DMS114 treated with DMSO at 0.1 percent for 48 hours (cell line): ENCODE data around the gene TKFC.
A peak's percentile ranks its signal among the peaks of the same experiment; 100 is the strongest.

Experiments
- DNase-seq: peaks from one replicate; lab custom pipeline; 2025; ENCODE audit not compliant: unreplicated experiment; lab: John Stamatoyannopoulos, UW

The TKFC gene

DNA sequence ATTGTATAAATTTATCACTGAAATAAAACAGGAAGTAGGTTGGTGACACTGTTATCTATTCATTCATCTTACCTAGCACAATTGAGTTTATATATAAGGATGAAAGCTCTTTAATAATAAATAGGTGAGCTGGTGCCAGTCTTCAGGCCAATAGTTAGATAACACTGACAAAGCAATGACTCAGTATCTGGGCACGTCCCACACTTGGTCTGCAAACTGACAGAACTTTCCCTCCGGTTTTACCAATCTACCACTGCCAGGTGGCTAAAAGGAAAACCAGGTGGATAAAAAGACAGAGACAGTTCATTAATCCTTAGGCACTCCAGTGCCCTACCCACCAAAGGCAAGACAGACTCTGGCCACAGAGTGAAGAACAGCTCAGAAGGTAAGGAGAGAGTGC is 17.8 kb upstream of the TKFC start:
- no peak for DNase-seq

DNA sequence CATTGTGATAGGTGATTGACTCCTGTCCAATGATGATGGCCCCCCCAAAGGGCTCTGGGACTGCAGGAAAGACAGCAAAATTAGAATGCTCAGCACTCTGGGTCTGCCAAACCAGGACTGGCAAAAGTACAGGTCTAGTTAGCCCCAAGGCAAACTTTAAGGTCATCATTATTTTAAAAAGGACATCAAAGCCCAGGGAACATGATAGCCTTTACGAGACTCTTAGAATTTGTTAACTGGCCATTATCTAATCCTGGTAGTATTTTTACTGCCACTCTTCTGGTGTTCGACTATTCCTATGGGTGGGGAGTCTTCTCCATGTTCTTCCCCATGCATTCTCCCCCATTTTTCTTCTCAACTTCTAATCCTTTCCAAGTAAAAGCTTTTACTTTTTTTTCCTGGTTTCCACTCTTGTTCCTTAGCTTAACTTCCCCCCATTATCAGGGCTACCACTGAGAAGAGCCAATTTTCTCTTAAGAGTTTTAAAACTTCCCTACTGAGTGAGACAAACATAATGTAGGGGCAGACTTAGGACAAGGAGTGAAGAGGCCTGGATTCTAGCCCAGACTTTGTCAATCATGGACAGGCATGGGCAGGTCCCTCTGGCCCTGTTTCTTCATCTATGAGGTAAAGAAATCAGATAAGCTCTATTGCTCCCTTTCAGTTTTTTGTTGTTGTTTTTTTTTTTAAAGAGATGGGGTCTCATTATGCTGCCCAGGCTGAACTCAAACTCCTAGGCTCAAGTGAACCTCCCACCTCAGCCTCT is 7.2 kb upstream of the TKFC start:
- no peak for DNase-seq

DNA sequence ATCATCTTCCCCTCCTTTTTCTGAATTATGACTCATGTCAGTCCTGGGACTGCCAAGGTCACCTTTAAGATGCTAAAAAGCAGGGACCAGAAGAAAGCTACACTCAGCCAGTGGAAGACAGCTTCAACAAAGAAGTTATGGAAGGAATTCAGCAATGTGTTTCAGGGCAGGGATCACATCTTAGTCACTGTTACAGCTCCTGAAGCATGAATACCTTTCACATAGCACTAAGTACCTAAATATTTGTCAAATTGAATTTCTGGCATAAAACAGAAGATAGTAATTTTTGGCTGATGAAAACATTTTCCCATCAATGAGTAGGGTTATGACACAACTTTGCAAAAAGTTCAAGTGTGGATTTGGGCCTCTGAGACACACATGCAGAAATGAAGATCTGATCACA is 5.4 kb upstream of the TKFC start:
- DNase-seq: no peak

DNA sequence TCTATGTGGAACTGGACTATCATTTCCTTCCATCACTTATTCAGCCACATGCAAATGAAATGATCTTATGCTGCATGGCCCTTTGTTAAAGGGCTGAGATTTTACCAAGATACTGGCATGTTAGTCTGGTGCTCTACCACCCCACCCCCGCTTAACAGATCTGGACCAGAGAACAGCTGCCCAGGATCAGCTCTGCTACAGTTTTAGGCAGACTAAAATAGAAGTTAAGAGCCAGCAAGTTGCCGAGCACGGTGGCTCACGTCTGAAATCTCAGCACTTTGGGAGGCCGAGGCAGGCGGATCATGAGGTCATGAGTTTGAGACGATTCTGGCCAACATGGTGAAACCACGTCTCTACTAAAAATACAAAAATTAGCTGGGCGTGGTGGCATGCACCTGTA is 4.7 kb upstream of the TKFC start:
- DNase-seq: no peak

DNA sequence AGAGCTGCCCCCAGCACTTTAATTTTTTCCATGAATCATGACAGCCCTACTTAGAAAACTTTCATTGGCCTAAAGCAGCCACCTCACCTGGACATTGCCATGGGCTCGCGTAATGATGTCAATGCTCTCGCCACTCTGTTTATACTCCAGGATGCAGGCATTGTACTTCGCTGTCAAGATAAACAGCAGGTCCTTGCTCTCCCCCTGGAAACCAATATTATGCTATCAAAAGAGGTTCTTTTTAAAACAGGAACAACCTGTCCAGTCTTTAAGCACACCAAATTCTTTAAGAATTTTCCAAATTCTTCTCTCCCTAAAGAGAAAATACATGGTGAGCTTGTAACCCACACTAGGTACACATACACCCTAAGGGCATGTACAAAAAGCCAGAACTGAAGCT is 3.2 kb upstream of the TKFC start:
- DNase-seq: no peak

DNA sequence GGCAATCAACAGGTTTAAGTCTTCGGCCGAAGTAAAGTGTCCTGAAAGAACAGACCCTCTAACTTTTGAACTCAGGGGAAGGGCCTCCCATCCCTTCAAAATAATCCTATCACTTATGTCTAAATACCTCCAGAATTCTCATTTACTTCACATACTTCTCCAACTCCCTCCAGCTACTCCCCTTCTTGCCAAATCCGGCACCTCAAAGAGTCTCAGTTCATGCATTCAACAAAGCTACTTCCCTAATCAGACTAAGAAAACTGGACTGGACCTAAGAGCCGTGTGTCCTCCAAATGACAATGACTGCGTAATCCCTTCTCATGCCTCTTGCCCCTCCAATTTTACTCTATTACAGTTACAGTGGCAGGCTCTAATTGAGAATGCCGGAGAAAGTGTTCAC is 1.4 kb upstream of the TKFC start:
- DNase-seq: no peak

DNA sequence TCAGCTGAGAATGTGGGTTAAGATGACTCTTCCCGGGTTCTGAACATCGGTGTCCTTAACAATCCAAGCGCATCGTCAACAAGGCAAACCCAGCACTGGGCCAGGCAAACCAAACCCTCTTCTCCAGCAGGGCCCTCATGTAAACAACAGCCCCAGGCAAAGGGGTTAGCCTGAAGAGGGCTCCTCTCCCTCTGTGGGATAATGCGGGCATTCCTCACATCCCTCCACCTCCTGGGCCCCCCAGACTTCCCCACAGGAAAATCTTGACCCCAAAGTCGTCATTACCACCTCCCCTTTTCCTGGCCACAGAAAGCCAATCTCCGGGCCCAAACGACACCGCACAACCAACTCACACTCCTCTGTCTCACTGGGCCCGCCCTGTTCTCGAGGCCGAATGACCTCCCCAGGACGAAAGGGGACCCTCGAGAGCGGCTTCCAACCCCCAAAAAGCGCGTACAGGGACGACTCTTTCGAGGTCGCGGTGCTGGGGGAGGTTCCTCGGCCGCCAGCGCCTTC is 689 bp upstream of the TKFC start:
- peak; percentile 8 for DNase-seq

DNA sequence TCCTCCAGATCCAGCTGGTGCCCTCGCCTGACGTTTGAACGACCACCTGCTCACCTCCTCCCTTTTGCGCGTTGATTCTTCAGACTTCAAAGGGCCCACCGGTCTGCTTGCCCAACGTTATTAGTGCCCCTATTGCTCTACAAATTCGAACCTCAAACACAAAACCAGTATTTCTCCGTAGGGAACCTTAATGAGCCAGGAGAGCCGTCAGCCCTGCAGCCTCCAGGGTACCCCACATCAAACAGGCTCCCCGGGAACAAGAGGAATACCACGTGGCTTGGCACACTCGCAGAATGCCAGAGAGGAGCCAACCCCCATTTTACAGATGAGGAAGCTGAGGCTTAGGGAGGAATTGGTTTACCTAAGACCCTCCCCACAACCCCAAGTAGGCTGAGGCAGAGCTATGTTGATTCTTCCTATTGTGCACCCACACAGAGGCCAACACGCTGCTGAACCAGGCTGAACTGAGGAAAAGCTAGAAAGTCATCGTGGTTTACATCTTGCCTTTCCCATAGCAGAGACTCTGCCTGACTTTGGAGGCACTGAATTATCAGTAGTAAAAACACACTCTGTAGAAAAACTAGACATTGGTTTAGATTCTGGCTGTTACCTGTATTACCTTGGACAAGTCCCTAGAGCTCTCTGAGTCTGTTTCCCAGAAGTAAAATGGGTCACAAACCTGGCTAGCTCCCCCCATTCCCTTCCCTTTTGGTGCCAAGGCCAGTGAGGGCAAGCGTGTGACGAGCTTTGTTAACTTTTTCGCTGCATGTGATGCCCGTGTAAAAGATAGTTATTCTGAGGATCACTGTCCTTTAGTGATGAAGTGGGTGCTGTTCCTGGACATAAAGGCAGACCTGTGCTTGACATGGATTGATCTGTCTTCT is 764 bp downstream of the TKFC start:
- no peak for DNase-seq

DNA sequence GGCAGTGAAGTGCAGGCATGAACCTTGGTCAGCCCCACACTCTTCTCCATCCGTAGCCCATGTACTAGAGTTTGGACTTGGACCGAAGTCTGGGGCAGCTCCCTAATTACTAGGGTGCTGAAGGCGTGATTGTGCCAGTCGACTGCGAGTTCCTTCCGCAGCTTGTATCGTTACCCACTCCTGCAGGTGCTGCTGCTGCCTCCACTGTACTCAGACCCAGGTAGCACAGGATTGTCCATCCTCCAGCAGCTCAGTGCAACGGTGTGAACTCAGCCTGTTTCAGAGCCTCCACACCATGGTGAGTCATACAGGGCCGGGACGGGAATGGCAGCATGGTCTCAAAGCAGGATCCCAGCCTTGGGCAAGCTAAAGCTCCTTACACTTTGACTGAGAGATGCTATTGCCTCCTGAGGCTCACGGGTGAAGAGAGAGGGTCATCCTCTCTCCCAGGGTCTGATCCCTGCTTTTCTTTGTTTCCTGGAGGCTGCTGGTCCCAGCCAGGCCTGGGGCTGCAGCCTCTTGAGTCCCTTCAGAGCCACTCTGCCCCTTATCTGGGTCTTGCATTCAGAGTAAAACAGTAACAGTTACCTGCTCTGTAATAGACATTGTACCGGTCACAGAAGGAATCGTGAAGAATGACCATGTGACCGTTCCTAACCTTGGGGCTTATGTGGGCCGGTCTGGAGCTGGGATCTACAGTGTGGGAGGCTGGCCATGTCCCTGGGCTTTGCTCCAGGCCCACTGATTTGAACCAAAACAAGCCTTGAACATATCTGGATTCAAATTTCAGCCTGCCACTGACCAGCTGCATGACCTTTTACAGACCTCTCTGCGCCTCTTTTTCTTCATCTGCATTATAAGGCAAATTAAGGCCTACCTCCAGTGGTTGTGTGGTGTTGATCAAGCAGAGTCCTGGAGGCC is 1.7 kb downstream of the TKFC start:
- no peak for DNase-seq

DNA sequence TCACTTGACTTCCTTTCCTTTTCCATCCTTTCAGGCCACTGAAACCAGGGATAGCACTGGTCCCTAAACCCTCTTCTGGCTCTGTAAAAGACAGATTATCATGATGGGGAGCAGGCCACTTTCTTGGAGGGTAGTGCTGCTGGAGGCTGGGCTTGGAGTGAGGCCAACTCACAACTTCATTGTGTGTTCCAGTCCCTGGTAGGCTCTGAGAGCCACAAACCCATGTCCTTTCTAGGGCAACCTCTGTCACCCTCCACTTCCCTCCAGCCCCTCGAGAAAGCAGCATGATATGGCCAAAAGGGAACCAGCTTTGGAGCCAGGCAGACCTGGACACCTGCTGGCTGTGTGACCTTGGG is 2.3 kb downstream of the TKFC start:
- no peak for DNase-seq

DNA sequence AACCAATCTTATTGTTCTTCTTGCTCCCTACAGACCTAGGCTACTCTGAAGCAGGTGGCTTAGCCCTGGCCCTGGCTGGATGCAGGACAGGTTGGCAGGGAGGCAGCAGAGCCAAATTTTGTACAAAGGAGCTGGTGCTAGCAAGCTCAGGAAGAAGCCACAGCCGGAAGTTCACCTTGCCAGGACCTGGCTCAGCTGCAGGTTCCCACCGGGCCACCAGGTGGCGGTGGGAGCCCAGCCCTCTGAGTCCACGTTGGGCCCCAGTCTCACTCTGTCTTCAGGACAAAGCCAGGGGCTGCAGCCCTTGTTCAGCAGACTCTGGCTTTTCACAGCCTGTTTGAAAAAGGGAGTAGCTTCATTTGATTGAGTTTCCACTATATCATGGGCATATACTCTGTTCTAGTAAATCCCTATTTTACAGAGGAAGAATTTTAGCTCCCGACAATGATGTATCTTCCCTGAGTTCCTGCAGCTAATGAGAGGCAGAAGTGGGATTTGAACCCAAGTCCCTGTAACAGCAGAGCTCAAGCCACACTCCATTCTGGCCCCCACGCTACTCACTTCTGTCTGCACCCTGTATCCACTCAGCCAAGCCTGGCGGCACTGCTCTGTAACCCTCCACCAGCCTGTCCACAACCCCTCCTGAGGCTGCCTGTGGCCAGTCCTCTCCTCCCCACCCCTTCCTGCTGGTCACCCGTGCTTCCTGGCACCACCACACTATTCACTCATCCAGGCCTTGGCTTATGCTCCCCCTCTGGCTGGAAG is 3.3 kb downstream of the TKFC start:
- DNase-seq: peak; percentile 55

DNA sequence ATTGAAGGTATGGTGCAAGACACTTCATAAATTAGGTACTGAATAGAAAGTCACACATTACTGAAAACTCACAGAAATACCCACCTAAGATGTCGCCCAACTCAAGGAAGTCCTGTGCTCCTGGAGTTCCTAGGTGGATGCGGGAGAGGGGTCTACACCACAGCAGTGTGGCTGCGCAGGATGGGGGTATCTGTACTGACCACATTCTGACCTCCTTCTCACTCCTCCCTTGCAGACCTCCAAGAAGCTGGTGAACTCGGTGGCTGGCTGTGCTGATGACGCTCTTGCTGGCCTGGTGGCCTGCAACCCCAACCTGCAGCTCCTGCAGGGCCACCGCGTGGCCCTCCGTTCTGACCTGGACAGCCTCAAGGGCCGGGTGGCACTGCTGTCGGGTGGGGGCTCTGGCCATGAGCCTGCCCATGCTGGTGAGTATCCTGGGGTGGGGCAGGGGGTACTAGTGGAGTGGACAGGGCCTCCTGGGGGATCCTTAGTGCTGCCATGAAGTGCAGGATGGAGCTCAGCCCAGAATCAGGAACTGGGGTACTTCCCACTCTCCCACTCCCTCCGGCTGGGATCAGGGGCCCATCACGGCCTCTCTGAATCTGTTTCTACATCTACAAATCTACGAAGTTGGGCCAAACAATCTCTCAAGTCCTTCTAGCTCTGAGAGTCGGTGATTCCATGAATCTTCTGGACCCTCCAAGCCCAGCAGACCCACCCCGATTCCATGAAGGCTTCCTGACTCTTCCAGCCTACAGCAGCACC is 4.9 kb downstream of the TKFC start:
- DNase-seq: no peak

DNA sequence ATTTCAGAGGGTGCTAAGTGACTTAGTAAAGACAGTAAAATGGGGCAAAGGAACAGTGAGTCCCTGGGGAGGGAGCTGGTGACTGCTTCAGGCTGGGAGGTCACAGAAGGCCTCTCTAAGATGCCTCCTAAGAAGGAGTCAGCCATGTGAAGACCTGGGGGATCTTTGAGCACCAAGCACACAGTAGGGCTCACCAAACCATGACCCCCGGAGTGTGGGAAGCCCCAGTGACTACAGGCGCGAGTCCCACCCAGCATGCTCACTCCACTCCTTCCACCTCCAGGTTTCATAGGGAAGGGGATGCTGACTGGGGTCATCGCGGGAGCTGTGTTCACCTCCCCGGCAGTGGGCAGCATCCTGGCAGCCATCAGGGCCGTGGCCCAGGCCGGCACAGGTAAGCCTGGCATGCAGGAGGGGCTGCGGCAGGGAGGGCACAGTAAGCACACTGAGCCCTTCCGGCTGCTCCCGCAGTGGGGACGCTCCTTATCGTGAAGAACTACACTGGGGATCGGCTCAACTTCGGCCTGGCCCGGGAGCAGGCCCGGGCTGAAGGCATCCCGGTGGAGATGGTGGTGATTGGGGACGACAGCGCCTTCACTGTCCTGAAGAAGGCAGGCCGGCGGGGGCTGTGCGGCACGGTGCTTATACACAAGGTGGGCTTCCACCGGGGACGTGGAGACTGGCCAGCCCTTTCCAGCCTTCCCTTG is 5.9 kb downstream of the TKFC start:
- DNase-seq: no peak

DNA sequence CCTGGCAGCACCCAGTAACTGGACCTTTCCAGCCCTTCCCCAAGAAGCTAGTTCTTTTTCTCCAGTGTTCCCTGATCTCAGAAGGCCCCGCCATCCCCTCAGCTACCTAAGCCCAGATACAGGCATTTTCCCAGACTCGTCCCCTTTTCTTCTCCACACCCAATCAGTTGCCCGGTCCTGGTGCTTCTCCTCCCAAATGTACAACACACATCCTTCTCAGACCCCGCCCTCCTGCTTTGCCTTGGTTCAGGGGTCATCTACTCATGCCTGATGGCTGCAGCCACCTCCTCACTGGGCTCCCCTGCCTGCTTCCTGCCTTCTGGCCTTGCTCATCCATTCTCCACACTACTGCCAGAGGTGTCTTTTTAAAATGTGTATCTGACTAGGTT is 6.5 kb downstream of the TKFC start:
- no peak for DNase-seq

DNA sequence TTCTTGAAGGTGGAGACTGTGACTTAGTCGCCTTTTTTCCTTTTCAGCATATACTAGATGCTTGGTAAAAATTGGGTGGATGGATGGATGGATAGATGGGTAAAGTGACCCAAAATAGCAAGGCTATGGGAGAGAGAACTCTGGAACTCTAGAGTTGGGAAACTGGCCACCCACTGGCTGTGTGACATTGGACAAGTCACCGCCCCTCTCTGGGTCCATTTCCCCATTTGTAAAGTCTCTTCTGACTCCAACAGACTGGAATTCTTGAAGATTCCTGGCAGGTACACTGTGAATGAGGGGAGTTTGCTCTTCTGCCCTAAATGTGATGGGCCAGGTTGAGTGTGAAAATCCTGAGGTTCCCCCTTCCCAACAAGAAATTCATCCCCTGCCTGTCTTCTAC is 8.0 kb downstream of the TKFC start:
- DNase-seq: no peak

DNA sequence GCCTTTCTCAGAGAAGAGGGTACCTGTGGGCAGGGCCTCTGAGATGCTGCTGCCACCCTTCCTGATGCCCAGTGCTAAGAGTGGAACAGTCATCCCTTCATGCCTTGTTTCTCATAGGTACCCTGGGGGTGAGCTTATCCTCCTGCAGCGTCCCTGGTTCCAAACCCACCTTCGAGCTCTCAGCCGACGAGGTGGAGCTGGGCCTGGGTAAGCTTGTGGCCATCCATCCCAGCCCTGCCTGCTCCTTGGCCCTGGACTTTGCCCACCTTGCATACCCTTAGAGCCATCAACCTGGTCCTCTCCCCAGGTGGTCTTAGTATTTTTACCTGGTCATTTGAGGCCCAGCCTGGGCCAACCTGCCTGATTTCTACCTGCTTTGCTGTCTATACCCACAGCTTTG is 8.7 kb downstream of the TKFC start:
- DNase-seq: no peak

DNA sequence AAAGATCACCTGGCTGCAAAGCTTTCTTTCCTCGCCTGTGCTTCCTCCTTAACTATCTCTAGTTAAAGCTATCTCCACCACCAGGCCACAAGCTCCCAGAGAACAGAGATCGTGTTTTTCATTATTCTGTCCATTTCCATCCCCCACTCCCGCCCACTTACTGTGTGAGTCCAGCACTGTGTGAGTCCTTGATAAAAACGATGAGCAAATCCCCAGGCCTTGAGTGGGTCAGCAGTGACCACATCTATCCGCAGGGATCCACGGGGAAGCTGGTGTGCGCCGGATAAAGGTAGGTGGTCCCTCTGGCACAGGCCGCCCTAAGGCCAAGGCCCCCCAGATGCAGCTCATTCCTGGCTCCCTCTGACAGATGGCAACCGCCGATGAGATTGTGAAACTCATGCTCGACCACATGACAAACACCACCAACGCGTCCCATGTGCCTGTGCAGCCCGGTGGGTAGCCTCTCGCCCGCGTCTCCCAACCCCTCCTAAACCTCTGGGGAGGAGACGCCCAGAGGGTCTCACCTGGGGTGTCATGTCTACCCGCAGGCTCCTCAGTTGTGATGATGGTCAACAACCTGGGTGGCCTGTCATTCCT is 9.3 kb downstream of the TKFC start:
- DNase-seq: no peak

DNA sequence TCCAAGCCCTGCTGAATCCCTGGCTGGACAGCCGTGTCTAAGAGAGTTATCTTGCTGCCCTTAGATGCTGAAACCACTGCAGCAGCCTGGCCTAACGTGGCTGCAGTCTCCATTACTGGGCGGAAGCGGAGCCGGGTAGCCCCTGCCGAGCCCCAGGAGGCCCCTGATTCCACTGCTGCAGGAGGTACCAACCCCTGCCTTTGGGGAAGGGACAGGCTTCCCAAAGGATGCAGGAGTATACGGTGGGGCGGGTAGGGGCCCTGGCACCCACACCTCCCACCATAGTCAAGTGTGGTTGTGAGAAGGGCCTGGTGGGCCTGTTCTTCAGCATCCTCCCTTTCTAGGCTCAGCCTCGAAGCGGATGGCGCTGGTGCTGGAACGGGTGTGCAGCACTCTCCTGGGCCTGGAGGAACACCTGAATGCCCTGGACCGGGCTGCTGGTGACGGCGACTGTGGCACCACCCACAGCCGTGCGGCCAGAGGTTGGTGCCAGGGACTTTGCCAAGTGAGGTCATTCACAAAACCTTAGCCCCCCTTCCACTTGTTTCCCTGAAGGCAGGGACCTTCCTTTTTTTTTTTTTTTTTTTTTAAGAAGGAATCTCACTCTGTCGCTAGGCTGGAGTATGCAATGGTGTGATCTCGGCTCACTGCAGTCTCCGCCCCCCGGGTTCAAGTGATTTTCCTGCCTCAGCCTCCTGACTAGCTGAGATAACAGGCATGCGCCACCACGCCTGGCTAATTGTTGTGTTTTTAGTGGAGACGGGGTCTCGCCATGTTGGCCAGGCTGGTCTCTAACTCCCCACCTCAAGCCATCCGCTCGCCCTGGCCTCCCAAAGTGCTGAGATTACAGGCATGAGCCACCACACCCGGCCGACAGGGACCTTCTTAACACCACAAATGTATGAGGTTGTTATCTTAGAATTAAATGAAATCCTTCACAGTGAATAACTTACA is 11.0 kb downstream of the TKFC start:
- no peak for DNase-seq
